SK-N-MC (cell line): ENCODE data around the gene RAB8A.

ENCODE experiments used
- DNase-seq: peaks from one replicate; pipeline ENCODE4 v3.0.0-alpha.2; 2011; ENCODE audit warnings: low read depth, low spot score
- H3K27ac ChIP-seq: fragments of 200-600 bp; sonication (generic); 2 replicates; pipeline ENCODE4 v1.5.1; 2016; ENCODE audit warnings: mixed run types
- H3K36me3 ChIP-seq: fragments of 200-600 bp; sonication (generic); 2 replicates; pipeline ENCODE4 v1.6.1; 2017; ENCODE audit warnings: antibody characterized with exemption, low read length, mixed read lengths; ENCODE audit not compliant: insufficient read depth
- H3K4me3 ChIP-seq: fragments of 200-600 bp; sonication (generic); 2 replicates; pipeline ENCODE4 v1.5.1; 2016
- H3K9ac ChIP-seq: fragments of 200-600 bp; sonication (generic); 2 replicates; pipeline ENCODE4 v1.8.0; 2017; ENCODE audit warnings: mixed run types, mixed read lengths; ENCODE audit not compliant: insufficient read length
- H3K9me3 ChIP-seq: fragments of 200-600 bp; sonication (generic); 2 replicates; pipeline ENCODE4 v1.6.1; 2017; ENCODE audit warnings: low read depth, mild to moderate bottlenecking, antibody characterized with exemption, low read length, moderate library complexity, mixed read lengths
- EZH2 ChIP-seq: fragments of 200-600 bp; sonication (generic); IDR thresholded peaks from one replicate; pipeline ENCODE4 v1.6.1; 2017; ENCODE audit warnings: antibody characterized with exemption
- FOXP2 ChIP-seq: optimal IDR thresholded peaks from 2 replicates; pipeline ENCODE3; 2011; ENCODE audit warnings: mild to moderate bottlenecking, moderate library complexity; ENCODE audit not compliant: insufficient read depth; ENCODE audit errors: extremely low read length, control extremely low read depth
- POLR2AphosphoS5 ChIP-seq: IDR thresholded peaks from 2 replicates; pipeline ENCODE4 v1.6.1; 2012; ENCODE audit warnings: mild to moderate bottlenecking, low read depth, low read length, borderline replicate concordance

Gene RAB8A

GRCh38 chr19:16125737-16126495 lies 14.2 kb downstream of the RAB8A start:
- TF ChIP-seq FOXP2: no peak
- TF ChIP-seq POLR2AphosphoS5: no peak
- TF ChIP-seq EZH2: no peak
- Histone ChIP-seq H3K4me3 (no peak overlapping the region), H3K9me3 (no peaks in the 10 kb centered on the region), H3K9ac (no peak overlapping the region), H3K27ac (no peak overlapping the region), H3K36me3 (peaks cover 73% of the 10 kb centered on the region; the same call in 1 of the 2 replicates)
- DNase-seq: no peak

GRCh38 chr19:16127080-16127479 lies 15.4 kb downstream of the RAB8A start:
- no peak overlapping the region for H3K4me3 ChIP-seq
- no peak overlapping the region for H3K27ac ChIP-seq
- peaks cover 65% of the 10 kb centered on the region; the same call in 1 of the 2 replicates for H3K36me3 ChIP-seq
- H3K9me3 ChIP-seq: no peaks in the 10 kb centered on the region
- no peak overlapping the region for H3K9ac ChIP-seq
- TF ChIP-seq EZH2 (no peak), POLR2AphosphoS5 (no peak), FOXP2 (no peak)
- DNase-seq: no peak

- no peak for TF ChIP-seq POLR2AphosphoS5
- TF ChIP-seq EZH2: no peak
- TF ChIP-seq FOXP2: no peak
- Histone ChIP-seq H3K27ac (no peak overlapping the region), H3K9me3 (no peaks in the 10 kb centered on the region), H3K4me3 (no peak overlapping the region), H3K36me3 (peaks cover 65% of the 10 kb centered on the region; the same call in 1 of the 2 replicates), H3K9ac (no peak overlapping the region)
- DNase-seq: no peak
Observed at GRCh38 chr19:16127776-16128371, 16.2 kb downstream of the RAB8A start.

GRCh38 chr19:16131648-16132047 lies 20.0 kb downstream of the RAB8A start:
- Histone ChIP-seq H3K9ac (no peak overlapping the region), H3K36me3 (peaks cover 51% of the 10 kb centered on the region; the same call in 1 of the 2 replicates), H3K4me3 (no peak overlapping the region), H3K9me3 (no peaks in the 10 kb centered on the region), H3K27ac (no peak overlapping the region)
- DNase-seq: no peak
- TF ChIP-seq POLR2AphosphoS5 (no peak), FOXP2 (no peak), EZH2 (no peak)

DNA sequence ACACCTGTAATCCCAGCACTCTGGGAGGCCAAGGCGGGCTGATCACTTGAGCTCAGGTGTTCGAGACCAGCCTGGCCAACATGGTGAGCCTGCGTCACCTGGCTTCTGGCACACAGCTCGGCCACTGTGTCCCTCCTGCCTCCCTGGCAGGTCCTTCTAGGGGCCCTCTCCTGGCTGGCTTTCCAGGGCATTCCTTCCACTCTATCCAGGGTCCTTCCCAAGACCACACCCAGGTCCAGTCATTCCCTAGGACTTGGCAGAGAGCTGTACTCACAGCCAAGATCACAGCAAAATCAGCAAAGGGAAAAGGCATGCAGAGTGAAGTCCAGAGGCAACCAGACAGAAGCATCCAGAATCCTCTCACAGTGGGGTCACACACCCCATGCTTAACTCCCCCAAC lies 22.1 kb downstream of the RAB8A start:
- H3K27ac ChIP-seq: no peak overlapping the region
- DNase-seq: no peak
- H3K36me3 ChIP-seq: peaks cover 34% of the 10 kb centered on the region; the same call in 1 of the 2 replicates
- no peaks in the 10 kb centered on the region for H3K9me3 ChIP-seq
- H3K4me3 ChIP-seq: no peak overlapping the region
- TF ChIP-seq EZH2 (no peak), POLR2AphosphoS5 (no peak), FOXP2 (no peak)
- H3K9ac ChIP-seq: no peak overlapping the region

DNA sequence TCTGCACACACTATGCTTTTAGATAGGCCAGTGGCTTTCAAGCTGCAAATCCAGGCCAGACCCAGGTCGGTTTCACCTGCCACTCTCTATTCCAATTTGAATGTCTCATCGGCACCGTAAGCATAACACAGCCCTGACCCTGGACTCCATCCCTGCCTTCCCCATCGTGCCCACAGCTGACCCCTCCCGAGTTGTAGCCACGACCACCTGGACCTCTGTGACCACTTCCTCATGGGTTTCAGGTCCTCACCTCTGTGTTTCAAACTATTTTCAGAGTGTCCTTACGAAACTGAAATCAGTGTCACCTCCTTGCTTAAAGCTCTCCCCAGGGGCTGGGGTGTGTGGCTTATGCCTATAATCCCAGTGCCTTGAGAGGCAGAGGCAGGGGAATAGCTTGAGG lies 22.8 kb downstream of the RAB8A start:
- TF ChIP-seq POLR2AphosphoS5: 0 out of 2 replicates have a peak, but pooled peaks have one; percentile 6
- no peak for TF ChIP-seq FOXP2
- Histone ChIP-seq H3K9ac (no peak overlapping the region), H3K36me3 (peaks cover 27% of the 10 kb centered on the region; the same call in 1 of the 2 replicates), H3K27ac (no peak overlapping the region), H3K9me3 (no peaks in the 10 kb centered on the region), H3K4me3 (no peak overlapping the region)
- DNase-seq: no peak

GRCh38 chr19:16135430-16136127 lies 23.9 kb downstream of the RAB8A start:
- Histone ChIP-seq H3K36me3 (peaks cover 19% of the 10 kb centered on the region; the same call in 1 of the 2 replicates), H3K9ac (no peak overlapping the region), H3K4me3 (no peak overlapping the region), H3K27ac (no peak overlapping the region), H3K9me3 (no peaks in the 10 kb centered on the region)
- TF ChIP-seq EZH2 (no peak), FOXP2 (no peak), POLR2AphosphoS5 (no peak)
- DNase-seq: no peak
